C1 segment of cervical spinal cord (tissue), 14 donors: ENCODE data around the gene TBC1D19.

ENCODE experiments used
- DNase-seq, 14 donors: peaks; one replicate each; lab custom pipeline; 2025; lab: John Stamatoyannopoulos, UW

TBC1D19 gene

DNA sequence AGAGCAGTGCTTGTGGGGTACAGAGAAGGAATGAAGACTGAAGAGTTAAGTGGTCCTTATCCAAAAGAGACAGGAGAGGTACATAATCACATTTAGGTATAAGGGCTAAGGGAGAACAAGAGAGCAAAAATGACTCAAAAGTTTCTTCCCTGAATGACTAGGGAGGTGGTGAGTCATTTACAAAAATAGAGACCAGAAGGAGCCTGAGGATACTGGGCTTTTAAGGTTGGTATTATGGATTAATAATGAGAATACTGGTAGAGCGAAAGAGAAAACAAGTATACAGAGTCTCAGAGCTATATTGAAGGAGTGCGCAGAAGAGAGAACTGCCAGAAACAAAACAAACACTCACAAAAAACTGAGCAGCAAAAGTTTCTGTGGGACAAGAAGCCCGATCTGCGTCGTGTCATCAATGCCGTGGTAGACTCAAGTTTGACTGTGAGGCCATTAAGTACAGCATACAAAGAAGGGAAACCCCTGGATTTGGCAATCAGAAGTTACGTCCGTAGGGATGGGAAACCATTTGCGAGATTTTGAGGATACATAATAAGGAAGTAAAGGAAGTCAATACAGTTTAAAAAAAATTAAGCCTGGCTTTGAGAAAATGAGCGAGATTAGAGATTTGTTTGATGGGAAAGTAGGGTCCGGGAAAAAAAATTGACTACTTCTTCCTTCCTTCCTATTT lies 147.6 kb downstream of the TBC1D19 start:
- DNase-seq = no peak

DNA sequence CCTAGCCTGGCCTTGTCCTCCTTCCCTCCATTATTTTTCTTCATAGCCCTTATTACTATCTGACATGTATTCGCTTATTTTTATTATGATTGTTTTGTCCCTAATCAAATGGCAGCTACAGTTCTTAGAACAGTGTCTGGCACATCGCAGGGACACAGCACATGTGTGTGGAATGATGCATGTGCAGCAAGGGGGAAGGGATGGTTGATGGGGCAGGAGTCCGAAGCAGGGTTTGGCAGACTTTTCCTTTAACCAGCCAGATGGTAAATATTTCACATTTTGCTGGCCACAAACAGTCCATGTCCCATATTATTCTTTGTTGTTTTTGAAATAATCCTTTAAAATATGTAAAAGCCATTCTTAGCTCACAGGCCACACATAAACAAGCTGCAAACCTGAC lies 148.5 kb downstream of the TBC1D19 start:
- no peak for DNase-seq

DNA sequence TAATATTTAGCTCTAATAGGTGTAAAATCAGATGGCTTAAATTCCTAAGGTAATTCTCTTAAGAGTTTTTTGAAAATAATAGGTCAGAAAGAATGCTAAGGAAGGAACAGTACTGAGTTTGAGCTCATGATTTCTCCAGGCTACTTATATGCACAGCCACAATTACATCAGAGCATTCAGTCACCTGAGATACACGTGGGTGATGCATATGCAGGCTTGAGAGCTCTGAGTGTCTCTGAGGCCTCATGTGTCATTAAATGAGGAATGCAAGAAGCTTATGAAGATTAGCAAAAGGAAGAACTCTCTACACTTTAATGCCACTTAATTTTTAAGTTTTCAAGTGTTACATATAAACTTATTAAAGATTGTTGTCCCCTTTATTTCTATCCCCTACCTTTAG lies 152.7 kb downstream of the TBC1D19 start:
- no peak for DNase-seq

DNA sequence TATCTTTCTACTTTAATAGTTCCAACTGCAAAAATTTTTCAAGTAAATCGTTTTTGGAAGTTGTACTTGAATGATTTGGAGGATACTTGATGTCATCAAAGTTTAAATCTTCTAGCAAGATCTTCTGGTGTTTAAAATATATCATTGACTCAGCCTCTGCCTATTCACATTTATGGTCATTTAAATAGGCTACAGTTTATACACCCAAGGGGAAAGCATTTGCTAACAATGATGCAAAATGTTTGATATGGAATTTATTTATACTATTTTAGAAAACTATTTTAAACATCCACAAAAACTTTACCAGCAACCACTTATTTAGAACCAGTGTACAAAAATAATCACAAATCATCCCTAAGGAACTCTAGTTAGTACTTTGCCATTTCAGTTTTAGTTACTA lies 153.5 kb downstream of the TBC1D19 start:
- DNase-seq = no peak

DNA sequence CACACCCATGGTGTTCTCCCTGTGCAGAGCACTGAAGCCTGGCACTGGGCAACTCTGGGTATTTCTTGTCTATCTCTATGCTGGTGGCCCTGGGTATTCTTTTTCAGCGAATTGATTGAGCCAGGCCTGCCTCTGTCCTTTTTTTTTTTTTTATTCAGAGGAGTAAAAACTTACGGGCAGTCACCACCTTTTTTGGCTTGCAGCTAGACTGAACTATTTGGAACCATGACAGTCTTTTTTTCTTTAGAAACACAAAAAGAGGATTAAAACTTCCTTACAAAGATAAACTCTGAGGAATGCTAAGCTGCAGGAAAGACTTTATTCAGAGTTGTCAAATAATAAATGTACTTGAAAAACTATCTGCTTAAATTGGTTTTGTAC lies 157.6 kb downstream of the TBC1D19 start:
- peak in 1 of 14 donors; percentile 2 for DNase-seq

DNA sequence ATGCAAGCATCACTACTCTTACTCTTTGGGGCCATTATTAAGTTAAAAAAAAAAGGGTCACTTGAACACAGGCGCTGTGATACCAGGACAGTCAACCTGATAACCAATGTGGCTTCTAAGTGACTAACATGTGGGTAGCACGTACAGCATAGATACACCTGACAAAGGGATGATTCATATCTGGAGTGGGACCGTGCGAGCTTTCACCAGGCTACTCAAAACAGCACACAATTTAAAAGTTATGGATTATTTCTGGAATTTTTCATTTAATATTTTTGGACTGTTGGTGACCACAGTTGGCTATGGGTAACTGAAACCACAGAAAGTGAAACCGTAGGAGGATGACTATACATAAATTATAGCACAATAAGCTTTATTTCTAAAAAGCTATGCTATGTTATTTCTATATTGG lies 162.9 kb downstream of the TBC1D19 start:
- no peak for DNase-seq

DNA sequence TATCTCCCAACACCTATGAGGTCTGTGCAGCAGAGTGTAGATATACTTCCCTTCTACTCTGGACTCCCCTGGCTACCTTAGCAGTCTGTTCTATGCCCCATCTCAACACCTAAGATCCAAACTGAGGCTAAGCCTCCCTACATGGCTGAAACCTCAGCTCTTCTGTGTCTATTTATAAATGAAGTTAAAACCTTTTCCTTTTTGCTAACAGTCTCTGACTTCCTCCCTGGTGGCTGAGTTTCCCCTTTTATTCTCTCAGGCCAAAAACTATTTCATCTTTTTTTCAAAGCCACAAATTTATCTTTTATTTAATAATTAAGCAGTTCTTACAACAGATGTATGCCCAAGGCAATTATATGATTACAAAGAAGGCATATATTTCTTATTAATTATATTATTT lies 164.9 kb downstream of the TBC1D19 start:
- DNase-seq = no peak

DNA sequence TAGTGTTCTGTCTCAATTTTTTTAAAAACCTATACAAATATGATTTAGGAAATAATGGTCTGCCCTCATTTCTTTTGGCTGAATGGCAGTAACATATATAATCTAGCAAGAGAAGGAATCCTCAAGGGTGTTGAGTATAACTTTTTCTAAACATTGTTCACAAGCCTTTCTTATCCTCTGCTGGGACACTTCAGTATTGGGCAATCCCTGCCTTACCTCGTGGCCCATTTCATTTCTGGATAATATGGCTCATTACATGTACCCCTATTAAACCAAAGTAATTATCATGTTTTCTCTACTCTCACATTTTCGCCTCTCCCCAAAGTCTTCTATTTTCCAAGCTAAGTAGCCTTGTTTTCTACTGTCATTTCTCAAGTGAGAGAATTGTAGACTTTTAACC lies 166.0 kb downstream of the TBC1D19 start:
- no peak for DNase-seq

DNA sequence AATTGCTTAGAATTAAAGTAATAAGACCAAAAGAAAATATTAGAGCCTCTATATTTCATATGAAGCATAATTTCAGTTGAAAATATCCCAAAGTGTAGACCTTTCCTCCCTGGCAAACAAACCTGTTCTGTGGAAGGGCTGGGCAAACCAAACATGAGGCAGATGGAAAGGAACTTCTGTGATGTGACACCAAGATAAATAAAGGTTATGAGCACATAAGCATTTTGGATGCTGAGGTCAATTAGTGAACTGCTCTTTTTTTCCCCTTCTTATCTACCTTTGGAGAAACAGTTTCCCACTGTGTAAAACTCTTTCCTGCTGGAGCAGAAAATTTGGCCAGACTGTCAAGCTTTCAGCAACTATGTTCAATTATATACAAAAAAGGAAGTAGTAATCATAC lies 167.1 kb downstream of the TBC1D19 start:
- DNase-seq = no peak

DNA sequence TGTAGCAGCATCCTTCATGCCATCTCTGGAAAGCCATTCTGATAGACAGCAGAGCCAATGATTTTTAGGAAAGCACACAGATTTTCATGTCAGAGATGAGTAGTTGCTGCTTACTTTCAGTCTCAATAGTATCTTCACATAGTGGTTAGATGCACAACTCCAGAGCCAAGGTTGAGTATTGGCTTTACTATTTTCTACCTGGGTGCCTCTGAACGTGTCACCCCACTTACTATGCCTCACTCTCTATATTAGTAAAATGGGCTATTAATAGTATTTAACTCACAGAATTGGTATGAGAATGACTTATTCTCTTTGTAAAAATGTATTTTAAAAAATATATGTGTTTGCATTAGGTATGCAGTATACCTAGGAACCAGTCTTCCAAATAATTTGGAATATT lies 168.0 kb downstream of the TBC1D19 start:
- DNase-seq = no peak

DNA sequence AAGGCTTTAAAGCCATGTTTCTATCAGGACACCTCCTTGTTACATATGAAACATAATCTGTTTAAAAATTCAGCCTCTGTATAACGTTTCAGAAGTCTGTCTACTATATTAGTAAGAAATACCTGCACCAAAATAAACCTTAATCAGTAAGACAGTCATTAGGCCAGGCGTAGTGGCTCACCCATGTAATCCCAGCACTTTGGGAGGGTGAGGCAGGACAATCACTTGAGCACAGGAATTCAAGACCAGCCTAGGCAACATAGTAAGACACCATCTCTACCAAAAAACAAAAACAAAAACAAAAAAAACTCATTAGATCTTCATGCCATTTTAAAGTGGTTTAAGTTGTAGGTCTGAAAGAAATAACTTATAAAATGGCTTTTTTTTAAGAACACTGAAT lies 169.3 kb downstream of the TBC1D19 start:
- no peak for DNase-seq

DNA sequence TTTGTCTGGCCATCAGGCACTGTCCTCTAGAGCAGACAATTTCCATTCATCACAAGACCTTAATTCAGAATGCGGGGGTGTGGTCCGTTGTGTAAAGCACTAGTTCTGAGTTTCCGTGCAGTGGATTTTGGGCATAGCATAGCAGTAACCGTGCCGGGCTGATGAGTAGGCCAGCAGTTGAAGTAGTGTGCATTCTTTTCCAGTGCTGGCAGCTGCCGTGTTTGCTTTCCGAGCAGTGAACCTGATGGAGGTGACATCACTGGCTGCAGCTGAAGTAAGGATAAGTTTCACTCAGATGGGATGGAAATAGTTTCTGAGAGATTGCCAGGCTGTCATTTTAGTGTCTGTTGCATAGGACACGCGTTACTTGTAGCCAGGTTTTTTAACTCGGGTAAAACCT lies 169.7 kb downstream of the TBC1D19 start:
- DNase-seq = peak in 1 of 14 donors; percentile 25

DNA sequence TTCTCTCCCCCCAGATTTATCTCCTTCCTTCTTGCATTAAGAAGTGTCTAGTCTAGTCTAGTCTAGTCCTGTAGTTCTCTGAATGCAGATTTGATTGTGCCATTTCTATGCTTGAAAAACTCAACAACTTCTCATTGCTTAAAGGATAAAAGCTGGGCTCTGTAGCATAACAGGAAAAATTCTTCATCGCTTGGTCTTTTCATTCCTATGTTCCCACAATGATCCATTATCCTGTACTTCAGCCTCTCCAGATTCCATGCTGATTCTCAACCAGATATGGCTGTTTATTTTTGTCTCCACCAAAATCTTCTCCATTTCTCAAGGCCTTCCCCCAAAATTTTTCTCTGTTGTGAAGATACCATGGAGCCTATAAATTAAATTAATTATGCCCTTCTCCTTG lies 173.9 kb downstream of the TBC1D19 start:
- DNase-seq = no peak

DNA sequence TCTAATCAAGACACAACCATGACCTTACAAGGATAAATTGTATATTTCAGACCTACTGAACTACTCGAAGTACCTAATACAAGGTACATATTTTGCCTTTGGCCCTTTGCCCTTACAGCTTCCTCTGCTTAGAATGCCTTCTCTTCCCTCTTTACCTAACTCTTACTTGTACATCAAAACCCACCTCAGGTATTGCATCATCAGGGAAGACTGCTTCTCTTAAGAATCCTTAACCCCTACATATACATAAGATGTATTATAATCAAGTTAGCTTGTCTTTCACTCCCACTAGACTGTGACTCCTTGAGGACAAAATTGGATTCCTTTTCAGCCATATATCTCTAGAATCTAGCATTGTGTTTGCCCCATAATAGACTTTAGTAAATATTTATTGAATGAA lies 175.0 kb downstream of the TBC1D19 start:
- no peak for DNase-seq

DNA sequence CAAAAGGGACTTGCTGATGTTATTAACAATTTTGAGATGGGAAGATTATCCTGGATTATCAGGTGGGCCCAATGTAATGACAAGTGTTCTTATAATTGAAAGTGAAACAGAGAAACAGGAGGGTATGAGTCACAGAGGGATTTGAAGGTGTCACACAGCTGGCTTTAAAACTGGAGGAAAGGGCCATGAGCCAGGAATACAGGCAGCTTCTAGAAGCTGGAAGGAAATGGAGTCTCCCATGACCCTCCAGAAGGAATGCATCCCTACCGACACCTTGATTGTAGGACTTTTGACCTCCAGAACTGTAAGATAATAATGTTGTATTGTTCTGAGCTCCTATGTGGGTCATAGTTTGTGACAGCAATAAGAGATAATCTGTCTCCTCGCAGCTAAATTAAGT lies 178.8 kb downstream of the TBC1D19 start:
- no peak for DNase-seq

DNA sequence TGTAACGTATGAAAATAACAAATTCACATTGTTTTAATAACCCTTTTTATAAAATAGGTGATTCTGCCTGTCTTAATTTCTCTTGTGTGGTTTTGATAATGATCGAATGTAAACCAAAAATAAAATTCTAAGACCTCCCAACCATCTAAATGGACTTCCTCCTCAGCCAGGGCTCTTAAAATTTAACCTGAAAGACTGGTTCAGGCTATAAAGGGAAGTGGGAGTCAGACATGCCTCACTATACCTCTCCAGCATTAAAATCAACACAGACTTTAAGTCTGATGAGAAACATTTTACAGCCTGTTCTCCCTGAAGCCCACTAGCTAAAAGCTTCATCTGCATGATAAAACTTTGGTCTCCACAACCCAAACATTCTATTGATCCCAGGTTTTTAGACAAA lies 179.2 kb downstream of the TBC1D19 start:
- no peak for DNase-seq

DNA sequence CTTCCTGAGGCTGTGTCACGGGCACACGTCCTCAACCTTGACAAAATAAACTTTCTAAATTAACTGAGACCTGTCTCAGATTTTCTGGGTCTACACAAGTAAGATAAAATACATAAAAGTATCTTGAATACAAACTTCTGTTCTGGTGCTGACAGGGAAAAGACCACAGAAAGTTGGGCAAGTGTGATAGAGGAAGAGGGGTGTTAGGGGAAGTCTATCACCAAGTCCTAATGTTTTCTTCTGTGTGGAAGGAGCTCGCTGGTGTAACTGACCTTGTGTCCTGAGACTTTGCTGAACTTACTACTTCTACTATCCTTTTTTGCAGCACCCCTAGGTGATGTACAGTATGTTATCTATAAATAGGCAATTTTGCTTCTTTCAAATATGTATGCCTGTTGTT lies 179.8 kb downstream of the TBC1D19 start:
- no peak for DNase-seq

DNA sequence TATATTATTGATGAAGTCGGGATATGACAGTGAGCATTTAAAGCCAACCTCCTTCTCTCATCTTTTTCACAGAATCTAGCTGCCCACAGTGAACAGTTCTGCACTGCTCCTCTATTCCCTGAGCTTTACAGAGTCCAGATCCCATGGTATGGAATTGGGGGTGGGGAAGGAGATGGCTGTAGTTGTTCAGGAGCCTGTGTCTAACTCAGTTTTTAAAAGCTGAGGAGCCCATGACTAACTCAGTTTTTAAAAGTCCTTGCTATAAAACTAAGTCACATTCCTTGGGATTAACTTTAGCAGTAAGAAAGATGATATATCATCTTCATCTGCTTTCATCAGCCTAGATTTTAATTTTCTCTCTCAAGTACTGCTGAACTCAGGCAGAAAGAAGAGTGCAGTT lies 180.3 kb downstream of the TBC1D19 start:
- no peak for DNase-seq

DNA sequence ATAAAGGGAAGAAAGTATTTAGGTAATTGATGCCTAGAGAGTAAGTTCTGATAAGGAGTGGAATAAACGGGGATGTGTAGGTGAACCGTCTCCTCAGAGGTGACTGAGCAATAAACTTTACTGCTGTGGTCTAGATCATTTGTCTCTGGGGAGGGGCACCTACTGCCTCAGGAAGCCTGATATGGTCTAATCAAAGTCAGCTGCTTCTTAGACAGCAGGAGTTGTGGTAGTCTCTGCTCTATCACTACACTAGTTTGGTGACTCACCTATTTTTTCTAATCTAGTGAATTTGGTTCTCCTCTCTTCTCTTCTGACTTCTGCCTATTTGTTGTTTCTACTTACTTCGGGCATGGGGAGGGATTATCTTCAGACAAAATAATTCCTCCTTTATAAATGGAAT lies 181.6 kb downstream of the TBC1D19 start:
- DNase-seq = no peak

DNA sequence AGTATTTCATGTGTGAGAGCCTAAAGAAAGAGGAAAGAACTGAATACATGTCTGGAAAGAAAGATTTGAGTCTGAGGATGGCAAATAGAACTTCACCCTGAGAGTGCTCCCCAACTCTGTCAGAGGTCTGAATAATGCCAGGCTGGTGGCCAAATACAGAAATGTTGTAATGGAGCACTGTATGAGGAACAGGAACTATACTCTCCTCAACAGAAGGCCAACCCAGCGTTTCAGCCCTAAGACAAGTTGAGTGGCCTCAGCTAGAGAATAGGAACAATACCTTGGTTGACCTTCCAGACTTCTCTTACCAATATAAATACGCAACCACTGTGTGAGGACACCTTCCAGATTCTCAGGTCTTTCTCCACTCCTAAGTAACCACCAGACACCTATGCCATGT lies 182.3 kb downstream of the TBC1D19 start:
- no peak for DNase-seq

DNA sequence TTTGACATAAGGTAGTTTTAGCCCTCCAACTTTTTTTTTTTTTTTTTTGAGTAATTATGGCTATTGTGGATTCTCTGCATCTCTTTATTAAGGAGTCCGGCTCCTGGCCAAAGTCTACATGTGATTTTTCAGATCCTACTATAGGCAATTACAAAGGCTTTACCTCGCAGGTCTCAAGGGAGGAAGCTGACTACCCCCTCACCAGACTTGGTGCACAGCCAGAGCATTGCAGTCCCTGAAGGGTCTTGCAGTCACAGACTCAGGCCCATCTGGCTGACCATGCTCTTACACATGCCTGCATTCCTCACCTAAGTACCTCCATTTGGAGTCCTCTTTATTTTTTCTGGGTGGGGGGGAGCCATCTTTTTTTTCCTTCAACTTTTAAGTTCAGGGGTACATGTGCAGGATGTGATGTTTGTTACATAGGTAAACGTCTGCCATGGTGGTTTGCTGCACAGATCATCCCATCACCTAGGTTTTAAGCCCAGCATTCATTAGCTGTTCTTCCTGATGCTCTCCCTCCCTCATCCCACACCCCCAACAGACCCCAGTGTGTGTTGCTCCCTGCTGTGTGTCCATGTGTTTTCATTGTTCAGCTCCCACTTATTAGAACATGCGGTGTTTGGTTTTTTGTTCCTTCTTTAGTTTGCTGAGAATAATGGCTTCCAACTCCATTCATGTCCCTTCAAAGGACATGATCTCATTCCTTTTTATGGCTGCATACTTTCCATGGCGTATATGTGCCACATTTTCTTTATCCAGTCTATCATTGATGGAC lies 188.4 kb downstream of the TBC1D19 start:
- no peak for DNase-seq

DNA sequence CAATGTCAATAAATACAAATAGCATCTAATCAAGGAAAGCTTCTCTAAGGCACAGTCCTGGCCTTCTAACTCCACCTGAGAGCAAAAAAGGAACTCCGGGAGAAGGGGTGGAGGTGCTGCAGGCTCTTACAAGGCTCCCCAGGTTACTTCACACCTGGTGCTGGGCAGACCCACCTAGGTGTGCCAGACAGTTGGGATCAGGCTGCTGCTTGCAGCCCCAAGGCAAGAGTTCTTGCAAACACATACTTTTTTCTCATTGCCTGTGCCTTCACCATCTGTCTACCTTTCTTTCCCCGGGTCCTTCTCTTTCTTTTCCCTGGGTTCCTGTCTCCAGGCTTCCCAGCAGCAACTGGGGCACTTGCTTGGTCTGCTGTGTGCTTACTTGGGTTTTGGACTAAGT lies 195.3 kb downstream of the TBC1D19 start:
- DNase-seq = no peak

DNA sequence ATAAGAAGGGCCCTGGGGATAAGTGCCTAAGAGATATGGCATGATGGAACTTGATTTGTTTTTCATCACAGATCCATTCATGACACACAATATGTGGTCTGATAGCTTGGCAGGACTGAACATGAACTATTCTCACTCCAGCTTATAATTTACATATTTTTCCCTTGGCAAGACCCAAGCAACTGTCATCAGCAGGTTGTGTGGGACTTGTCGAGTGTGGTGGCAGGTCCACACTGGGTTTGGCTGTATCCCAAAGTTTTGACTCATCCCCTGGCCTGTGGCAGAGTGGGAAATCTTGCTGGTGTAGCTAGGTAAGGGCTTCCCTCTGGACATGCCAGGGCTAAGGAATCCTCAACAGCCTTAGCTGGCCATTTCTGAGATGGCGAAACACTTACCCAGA lies 195.8 kb downstream of the TBC1D19 start:
- DNase-seq = no peak

DNA sequence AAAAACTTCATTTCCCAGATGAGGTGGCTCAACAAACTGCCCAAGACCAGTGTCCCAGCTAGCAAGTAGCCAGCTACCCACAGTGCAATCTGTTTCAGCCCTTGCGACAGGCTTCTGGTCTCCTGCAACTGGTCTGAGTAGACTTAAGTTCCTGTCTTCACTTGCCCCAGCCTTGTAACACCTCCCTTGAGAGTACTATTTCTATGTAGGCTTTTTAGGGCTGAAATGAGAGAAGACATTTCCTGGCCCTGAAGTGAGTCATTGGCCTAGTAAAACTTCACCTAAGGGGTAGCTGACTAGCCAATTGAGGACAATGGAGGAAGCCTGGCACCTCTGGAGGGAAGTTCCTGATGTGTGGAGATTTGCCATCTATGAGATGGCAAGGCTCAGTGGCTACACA lies 196.7 kb downstream of the TBC1D19 start:
- DNase-seq = no peak
